CMK (cell line): ENCODE results near the gene VPS16.
A peak's percentile ranks its signal among the peaks of the same experiment; 100 is the strongest.

Source experiments
- DNase-seq: peaks from one replicate; pipeline ENCODE4 v3.0.0-alpha.2; 2010; ENCODE audit warnings: low read depth

The VPS16 gene

GRCh38 chr20:2835331-2835796 lies 5.2 kb upstream of the VPS16 start:
- no peak for DNase-seq

DNA sequence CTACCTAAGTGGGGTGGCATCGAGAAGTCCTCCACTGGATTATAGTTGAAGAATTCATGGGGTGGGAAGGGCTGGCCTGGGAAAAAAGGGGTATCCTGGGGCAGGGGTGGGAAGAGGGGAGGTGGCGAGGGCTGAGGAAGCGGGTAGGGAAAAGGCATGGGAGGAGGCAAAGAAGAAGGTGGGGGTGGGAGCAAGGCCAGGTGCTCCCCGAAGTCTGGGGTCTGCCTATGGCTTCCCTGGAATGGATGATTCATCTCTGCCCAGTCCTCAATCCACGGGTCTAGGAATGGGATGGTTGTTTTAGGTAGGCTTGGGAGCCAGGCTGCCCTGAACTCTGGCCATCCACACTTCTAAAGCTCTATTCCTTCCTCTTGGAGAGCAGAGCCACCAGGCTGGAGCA lies 4.5 kb upstream of the VPS16 start:
- no peak for DNase-seq

GRCh38 chr20:2837221-2837960 lies 3.2 kb upstream of the VPS16 start:
- DNase-seq: no peak

DNA sequence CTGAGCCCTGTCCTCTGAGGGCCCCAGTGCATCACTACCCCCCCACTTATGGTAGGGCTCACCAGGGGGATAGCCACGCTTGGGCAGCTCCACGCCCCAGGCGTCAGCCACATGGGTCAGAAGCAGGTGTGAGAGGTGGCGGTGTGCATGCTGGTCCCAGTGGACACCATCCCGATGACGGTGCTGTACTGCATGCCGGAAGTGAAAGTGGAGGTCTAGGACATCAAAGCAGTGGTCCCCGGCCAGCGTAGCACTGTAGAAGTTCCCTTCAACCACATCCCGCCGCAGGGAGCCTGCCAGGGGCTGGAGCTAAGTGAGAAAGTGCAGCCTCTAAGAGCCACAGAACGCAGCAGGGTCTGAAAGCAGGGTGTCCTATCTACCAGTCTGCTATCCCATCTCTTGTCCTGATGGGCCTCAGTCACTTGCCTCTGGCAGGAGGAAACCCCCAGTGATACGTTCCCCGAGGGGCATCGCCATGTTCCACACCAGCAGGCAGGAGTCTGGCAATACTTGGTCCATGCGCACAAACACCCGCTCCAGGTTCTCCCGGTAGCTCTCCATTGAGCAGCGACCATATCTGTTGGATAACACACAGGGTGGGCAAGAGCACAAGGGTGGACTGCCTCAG lies 2.3 kb upstream of the VPS16 start:
- DNase-seq: no peak

- DNase-seq: no peak
Measured at GRCh38 chr20:2838847-2839671, 1.5 kb upstream of the VPS16 start.

GRCh38 chr20:2839732-2840137 lies 810 bp upstream of the VPS16 start:
- DNase-seq: no peak

- DNase-seq: peak; percentile 61
Measured at GRCh38 chr20:2840967-2841531, 504 bp downstream of the VPS16 start.

DNA sequence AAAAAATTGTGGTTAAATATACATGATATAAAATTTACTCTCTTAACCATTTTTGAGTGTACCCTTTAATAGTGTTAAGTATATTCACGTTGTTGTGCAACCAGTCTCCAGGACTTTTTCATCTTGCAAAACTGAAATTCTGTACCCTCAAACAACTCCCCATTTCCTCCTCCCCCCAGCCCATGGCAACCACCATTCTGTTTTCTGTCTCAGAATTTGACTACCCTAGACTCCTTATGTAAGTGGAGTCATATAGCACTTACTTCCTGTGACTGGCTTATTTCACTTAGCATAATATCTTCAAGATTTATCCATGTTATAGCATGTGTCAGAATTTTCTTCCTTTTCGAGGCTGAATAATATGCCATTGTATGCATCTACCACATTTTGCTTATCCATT lies 5.1 kb downstream of the VPS16 start:
- DNase-seq: no peak

GRCh38 chr20:2846698-2847097 lies 6.2 kb downstream of the VPS16 start:
- no peak for DNase-seq

DNA sequence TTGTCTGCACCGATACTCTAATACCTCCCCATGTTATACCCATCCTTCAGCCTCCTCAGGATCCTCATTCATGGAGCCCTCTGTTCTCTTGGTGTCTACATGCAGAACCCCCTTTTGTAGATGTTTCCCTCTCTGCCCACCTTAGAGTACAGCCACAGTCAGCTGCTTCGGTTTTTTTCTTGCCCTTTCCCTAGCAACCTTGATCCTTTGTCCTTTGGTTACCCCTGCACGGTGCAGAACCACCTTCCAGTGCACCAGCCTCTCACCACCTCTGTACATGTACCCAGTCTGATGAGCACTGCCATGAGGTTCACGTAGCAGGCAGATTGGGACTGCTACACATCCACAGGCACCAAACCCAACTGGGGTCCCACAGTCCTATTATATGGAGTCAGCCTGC lies 7.3 kb downstream of the VPS16 start:
- no peak for DNase-seq

GRCh38 chr20:2849529-2849928 lies 9.0 kb downstream of the VPS16 start:
- DNase-seq: no peak

DNA sequence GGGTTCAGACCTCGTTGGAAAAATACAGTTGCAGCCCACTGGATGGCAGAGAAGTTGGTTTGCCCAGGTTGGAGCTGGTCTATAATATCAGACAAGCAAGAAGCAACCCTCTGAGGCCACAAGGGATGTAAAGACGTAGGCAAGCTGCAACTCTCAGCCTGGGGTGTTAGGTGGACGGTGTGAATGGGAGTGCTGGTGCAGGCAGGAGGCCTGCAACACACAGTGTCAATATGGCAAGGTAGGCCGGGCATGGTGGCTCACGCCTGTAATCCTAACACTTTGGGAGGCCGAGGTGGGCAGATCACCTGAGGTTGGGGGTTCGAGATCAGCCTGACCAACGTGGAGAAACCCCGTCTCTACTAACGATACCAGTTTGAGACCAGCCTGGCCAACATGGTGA lies 10.5 kb downstream of the VPS16 start:
- no peak for DNase-seq

DNA sequence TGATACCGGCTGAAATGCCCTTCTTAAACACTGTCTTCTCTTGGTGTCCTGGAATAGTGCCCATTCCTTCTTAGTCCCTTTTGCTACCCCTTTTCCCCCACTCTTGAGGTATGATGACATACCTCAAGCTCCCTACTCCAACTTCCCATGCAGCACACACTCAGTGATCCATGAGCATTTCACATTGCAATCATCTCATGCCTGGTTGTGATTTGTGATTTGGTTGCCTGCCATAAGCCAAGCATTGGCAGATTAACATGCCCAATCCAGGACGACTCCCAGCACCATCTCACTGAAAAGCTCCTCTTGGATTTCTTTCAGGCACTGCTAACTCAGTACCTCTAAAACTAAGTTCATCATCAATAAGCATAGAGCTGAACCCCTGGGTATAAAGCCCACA lies 18.0 kb downstream of the VPS16 start:
- DNase-seq: no peak

DNA sequence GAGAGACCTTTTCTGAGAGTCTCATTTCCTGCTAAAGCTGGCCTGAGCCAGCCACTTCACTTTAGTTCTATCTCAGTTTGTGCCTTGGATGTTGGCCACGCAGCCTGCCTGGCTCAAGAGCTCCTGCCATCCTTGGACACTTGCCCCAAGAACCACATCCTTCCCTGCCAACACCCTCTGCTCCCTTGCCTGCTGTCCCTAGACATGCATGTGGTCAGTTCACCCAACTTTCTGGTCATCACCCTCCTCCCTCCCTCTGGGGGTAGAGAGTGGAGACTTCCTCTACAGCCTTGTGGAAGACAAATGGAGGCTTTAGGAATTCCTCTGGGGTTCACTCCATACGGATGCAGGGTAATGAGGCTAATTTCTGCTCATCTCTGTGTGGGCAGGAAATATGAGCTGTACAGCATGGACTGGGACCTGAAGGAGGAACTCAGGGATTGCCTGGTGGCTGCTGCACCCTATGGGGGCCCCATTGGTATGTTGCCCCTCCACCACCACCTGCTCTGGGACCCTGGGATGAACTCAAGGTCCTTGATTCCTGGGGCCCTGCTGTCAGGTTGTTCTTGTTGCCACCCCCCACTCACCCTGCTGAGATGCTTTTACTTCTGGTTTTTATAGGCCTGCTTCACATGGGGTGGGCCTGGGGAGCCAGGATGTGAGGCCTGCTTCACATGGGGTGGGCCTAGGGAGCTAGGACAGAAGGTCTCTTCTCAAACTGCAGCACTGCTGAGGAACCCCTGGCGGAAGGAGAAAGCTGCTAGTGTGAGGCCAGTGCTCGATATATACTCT lies 19.0 kb downstream of the VPS16 start:
- no peak for DNase-seq

- DNase-seq: no peak
Measured at GRCh38 chr20:2864626-2865025, 24.1 kb downstream of the VPS16 start.

DNA sequence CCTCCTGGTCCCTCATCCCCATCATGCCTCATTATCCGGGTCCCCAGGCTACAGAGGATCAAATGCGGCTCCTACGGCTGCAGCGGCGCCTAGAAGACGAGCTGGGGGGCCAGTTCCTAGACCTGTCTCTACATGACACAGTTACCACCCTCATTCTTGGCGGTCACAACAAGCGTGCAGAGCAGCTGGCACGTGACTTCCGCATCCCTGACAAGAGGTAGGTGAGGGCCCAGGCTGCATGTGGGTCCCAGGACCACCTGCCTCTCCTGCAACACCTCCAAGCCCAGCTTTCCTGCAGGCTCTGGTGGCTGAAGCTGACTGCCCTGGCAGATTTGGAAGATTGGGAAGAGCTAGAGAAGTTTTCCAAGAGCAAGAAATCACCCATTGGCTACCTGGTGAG lies 24.6 kb downstream of the VPS16 start:
- no peak for DNase-seq

GRCh38 chr20:2865630-2866029 lies 25.1 kb downstream of the VPS16 start:
- DNase-seq: no peak

DNA sequence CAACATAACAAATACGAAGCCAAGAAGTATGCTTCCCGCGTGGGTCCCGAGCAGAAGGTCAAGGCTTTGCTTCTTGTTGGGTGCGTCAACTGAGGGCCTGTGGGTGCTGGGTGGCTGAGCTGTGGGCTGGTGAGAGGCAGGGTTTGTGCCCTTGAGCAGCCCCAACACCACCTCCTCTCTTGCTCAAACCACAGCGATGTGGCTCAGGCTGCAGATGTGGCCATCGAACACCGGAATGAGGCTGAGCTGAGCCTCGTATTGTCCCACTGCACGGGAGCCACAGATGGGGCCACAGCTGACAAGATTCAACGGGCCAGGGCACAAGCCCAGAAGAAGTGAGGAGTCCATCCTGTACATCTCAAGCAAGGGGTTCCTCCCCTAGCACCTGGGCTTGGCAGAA lies 25.7 kb downstream of the VPS16 start:
- DNase-seq: no peak

- peak; percentile 67 for DNase-seq
Measured at GRCh38 chr20:2867081-2867864, 26.7 kb downstream of the VPS16 start.

DNA sequence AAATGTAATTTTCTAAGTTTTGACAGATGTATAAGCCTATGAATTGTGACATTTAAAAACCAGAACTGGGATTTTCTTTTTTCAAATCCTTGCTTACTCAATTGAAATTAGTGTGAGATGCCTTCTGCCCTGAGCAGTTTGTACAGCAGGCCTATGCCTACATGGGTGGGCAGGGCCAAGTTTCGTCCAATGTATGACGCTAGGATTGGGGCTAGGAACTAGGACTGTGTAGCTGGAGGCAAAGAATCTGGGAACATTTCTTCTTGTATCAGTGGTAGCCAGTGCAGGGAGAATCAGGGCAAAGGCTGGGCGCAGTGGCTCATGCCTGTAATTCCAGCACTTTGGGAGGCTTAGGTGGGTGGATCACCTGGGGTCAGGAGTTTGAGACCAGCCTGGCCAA lies 28.8 kb downstream of the VPS16 start:
- no peak for DNase-seq

GRCh38 chr20:2871111-2871465 lies 30.5 kb downstream of the VPS16 start:
- no peak for DNase-seq
